ENCODE results near the gene AFG3L2.

The AFG3L2 gene

DNA sequence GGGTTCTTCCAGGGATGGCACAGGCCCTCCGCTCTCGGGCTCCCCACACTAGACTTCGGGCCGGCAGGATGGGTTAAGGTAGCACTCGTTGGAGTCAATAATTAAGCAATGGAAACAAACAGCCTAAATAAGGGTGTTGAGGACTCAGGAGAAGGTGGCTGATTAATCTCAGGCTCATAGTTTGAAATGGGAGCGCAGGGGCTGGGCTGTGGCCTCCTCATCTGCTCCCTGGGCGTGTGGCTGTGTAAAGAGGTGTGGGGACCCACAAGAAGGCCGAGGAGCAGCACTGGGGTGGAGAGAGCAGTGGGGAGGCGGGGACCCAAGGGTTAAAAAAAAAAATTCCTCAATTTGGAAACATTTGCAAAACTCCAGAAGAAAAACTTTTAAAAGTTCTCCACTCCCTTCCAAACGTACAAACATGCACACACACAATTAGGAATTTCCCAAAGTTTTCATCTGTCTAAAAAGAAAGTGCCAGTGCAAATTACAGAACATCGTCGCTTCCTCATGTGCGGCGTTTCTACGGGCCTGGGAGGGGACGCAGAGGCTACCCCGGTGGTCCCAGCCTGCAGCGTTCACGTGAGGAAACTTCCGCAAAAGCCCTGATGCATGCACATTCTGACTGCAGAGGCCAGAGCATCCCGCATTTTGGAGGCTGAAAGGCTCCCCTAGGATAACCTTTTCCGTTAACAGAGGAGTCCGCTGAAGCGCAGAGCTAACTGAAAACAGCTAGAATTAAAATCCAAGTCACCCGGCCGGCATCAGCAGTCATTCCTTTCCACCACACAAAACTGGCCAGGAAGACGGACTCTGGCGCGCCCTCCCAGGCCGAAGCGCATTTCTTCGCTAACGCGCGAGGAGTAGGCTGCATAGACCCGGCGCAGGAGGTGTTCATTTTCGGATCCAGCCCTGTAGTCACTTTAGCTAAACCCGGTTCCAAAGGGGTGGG is 70.0 kb downstream of the AFG3L2 start:
- peak overlapping the region; percentile 45 for H3K4me3 ChIP-seq (ENCODE audit: low read length)
- DNase-seq (ENCODE audit: low read depth), result peak; percentile 59
- TF ChIP-seq, protein P1, sequence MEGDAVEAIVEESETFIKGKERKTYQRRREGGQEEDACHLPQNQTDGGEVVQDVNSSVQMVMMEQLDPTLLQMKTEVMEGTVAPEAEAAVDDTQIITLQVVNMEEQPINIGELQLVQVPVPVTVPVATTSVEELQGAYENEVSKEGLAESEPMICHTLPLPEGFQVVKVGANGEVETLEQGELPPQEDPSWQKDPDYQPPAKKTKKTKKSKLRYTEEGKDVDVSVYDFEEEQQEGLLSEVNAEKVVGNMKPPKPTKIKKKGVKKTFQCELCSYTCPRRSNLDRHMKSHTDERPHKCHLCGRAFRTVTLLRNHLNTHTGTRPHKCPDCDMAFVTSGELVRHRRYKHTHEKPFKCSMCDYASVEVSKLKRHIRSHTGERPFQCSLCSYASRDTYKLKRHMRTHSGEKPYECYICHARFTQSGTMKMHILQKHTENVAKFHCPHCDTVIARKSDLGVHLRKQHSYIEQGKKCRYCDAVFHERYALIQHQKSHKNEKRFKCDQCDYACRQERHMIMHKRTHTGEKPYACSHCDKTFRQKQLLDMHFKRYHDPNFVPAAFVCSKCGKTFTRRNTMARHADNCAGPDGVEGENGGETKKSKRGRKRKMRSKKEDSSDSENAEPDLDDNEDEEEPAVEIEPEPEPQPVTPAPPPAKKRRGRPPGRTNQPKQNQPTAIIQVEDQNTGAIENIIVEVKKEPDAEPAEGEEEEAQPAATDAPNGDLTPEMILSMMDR (IDR thresholded peaks at IDR 0.05; ENCODE audit: insufficient read depth, low read depth, low read length, missing control alignments), result peak; percentile 11

DNA sequence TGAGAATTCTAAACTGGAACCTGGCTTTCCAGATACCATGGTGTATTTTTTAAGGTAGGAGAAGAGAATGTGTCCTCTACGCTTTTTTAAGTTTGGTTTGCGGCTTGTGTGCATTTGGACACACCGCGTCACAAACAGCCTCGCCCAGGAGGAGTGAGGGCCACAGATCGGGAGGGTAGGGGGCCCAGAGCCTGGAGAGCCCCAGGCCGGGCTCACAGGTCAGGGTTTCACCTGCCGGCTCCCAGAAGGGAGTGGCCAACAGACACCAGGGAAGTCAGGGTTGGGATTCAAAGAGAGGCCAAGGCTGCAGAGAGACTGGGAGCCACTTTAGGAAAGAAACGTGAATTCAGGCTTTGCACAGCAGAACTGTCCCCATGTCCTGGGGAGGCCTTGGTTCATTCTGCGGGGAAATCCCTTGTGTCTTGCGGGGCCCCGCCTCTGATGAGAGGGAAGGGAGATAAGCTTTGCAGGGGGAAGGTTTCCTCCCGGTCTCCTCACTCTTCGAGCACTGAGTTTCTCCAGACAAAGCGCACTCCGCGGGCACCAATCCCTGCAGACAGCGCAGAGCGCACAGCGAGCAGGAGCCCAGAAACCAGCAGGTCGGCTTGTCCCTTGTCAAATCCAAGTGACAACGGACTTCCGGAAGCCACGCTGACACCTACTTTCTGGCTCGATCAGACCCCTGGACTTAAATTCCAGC is 70.9 kb downstream of the AFG3L2 start:
- DNase-seq (ENCODE audit: low read depth), result no peak
- no peak overlapping the region for H3K4me3 ChIP-seq (ENCODE audit: low read length)
- TF ChIP-seq, protein P1 (IDR thresholded peaks at IDR 0.05; ENCODE audit: insufficient read depth, low read depth, low read length, missing control alignments), result no peak

DNA sequence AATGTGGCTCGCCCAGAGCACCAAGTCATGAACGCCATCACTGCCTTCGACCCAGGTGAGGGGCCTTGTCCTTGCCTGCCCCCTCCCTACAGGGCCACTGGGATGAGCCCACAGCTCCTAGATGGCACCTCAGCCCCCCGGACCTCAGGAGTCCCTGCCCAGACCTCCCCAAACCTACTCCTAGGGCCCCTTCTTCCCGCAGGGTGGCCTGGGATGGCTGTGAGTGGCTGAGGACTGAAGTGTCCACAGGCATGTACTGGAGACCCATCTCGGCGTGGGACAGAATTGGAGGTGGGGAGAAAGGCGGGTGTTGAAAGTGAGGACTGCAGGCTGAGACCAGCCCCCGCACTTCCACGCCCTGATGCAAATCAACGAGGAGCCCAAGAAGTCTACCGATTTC is 71.8 kb downstream of the AFG3L2 start:
- H3K4me3 ChIP-seq (ENCODE audit: low read length), result no peak overlapping the region
- TF ChIP-seq, protein P1 (IDR thresholded peaks at IDR 0.05; ENCODE audit: insufficient read depth, low read depth, low read length, missing control alignments), result no peak
- no peak for DNase-seq (ENCODE audit: low read depth)

DNA sequence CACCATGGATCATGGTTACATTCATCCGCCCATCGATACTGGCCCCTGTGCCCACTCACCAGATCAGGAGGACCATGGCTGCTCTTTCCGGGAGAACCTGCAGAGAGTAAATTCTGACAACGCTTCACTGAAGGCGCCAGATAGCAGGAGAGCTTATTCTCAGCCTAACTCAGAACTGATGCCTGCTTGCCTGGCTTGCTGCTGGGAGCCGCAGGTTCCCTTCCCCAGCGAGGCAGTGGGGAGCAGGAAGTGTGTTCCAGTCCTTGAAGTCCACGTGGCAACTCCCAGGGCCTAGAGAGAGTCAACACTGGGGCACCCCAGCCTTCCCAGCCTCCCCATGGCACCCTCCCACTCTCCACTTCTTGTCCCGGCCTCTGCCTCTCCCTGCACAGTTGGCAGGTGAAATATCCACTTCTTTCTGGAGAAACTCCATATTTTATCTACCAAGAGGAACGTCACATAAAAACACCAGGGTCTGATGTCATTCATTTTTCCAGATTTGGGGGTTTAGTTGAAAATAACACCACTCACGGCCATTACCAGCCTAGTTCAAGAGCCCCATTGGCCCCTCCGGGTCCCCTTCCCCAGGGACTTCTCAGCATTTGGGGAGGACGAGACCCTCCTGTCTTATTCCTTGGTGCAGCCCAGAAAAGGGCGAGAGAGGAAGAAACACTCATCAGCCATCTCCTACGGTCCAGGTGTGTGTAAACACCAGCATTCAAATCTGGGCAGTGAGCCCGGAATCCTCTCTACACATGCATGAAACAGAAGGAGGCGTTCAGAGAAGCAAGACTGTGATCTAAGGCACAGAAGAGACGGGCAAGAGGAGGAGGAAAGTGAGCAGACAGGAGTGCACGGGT is 72.4 kb downstream of the AFG3L2 start:
- TF ChIP-seq, protein P1 (IDR thresholded peaks at IDR 0.05; ENCODE audit: insufficient read depth, low read depth, low read length, missing control alignments), result no peak
- no peak overlapping the region for H3K4me3 ChIP-seq (ENCODE audit: low read length)
- peak; percentile 89 for DNase-seq (ENCODE audit: low read depth)

DNA sequence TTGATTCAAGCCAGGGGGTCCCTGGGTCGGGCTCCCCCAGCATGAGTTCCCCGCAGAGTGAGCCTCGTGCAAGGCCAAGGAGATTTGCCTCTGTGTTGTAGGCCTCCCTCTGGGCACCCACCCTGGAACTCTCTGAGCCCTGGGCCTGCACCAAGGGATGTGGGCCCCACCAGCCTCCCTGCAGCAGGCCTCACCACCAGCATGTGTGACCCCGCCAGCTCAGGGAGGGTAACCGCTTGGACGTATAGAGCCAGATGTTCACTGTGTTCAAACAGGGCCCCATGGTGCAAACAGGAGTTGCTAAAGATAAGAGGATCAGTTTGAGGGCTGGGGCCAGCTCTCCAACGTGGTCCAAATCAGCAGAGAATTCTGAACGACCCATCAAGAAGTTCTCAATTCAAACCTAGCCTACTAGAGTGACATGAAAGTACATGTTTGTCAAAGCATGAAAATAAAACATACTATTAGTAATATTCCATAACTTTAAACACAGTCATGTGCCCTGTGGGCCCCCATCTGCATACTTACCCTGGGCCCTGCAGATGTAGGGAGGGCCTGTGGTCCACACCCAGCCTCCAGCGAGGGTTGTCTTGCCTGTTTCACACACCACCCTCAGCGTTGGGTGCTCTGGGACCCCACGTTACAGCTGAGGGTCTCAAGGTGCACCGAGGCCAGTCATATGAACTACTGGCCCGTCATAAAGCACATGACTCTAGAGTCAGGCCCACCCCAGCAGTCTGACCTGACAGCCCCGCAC is 74.5 kb downstream of the AFG3L2 start:
- DNase-seq (ENCODE audit: low read depth), result no peak
- no peak overlapping the region for H3K4me3 ChIP-seq (ENCODE audit: low read length)
- TF ChIP-seq, protein P1 (IDR thresholded peaks at IDR 0.05; ENCODE audit: insufficient read depth, low read depth, low read length, missing control alignments), result no peak
